Hepatic stellate cell (primary cell): ENCODE measurements around the gene RHCG.

Source experiments
- DNase-seq: peaks from one replicate; pipeline ENCODE4 v3.0.0; 2011; ENCODE audit warnings: low spot score

RHCG gene

DNA sequence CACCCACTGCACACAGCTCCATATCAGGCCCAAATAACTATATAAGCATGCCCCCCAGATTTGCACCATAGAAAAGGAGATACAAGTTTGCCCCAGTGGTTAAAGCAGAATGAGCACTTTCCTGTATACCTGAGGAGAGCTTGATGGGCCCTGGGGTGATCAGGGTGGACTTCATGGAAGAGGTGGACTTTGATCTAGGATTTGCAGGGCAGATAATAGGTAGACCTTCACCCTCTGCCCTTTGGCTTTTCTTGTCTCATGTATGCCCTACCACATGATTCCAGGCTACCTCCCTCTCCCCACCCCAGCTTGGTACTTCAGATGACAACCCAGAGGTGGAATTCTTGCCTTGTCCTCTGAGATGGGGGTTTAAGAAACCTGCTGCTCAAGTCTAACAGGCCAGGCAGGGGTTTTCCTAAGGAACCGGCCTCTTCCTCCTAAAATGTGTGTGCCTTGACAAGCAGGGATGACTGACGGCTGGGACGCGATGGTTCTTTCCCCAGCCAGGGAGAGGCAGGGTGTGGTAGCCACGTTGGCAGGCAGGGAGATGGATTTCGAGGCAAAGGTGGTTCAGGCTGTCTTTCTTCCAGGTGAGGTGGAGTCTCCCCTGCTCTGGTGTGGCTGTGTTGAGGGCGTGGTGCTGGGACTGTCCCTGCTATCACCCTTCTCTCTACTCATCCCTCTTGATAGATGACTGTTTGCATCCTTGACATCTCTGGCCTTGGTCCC is 6.6 kb upstream of the RHCG start:
- DNase-seq: no peak

DNA sequence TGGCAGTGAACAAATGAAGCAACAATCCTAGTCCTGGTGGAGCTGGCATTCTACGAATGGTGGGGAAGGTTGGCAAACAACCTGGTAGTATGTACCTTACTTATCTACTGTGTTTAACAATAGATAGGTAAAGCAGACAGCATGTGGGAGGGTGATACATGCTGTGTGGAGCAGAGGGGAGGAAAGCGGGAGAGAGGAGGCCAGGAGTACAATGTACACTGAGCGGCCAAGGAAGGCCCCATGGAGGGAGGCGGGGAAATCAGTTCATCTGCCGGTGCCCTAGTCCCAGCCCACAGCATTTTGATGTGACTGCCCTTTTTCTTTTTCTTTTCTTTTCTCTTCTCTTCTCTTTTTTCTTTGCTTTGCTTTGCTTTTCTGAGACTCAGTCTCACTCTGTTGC is 5.3 kb upstream of the RHCG start:
- DNase-seq: no peak

DNA sequence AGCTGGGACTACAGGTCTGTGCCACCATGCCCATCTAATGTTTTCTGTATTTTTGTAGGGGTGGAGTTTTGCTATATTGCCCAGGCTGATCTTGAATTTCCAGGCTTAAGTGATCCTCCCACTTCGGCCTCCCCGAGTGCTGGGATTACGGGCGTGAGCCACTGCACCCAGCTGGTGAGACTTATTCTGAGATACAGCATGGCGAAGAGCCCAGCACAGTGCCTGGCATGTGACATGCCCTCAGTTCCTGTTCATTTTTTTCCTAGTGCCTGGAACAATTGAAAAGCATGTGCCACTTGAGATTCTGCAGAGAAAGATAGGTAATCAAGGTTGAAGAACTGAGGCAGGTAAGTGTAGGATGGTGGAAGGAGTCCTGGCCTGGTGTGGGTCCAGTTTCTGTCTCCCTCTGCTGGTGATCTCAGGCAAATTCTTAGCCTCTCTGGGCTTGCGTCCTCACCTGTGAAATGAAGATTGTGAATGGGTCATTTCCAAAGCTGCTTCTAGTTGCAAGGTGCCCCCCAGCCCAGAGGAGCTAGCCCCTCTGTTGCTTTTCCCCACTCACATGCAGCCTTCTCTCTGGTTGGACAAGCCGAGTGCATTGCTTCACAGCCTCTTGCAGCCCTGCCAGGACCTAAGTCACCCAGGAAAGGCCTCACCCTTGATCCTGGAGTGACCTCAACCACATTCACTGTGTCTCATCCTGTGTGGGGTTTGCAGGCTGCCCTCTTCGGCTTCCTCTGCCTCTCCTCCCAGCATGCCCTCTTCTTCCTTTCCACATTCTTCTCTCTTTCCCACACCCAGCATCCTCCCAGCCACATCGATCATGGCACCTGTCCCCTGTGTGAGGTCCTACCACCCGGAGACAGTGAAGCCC is 4.3 kb upstream of the RHCG start:
- DNase-seq: no peak

DNA sequence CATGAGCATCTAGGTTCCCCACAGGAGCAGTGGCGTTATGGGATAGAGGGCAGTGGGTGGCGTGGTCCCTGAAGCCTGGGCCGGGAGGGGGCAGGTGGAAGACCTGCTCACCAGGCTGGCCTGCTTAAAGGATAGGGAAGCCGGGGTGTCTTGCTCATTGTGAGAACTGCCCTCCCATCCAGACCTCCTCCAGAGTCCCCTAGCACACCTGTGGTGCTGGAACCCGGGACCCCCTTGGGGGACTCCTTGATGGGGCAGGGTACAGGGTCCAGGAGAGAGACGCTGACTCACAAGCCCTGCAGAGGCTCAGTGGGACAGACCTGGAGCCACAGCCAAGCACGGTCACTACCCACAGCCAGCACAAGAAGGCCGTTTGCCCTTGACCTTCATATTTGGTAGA is 2.8 kb upstream of the RHCG start:
- no peak for DNase-seq

DNA sequence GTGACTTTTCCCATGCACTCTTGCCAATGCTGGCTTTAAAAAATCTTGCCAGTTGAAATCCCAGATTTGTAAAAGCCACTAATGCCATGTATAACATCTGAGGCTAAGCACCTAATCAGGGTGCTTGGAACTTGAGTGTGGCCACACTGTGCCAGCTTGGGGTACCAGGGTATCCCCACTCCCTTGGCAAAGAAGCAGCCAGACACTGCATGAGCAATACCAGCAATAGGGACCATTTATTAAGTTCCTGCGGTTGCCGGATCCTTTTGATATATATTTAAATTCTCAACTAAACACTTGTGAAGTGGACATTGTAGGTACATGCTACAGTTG is 2.2 kb upstream of the RHCG start:
- DNase-seq: no peak

DNA sequence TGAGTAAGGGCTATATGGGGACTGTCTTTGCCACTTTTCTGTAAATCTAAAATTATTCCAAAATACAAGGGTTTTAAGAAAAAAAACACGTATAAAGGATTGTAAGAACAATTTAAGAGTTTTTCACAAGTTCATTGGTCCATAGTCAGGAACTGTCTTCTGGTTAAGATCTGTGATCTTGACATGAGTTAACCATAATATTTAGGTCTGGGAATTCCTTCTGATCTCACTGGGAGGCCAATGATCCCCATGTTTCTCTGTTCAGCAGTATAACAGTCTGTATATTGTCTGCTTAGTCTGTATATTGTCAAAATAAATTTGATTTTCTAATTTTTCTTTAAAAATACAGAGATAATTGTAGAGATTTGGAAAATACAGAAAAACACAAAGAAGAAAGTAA is 848 bp upstream of the RHCG start:
- no peak for DNase-seq

DNA sequence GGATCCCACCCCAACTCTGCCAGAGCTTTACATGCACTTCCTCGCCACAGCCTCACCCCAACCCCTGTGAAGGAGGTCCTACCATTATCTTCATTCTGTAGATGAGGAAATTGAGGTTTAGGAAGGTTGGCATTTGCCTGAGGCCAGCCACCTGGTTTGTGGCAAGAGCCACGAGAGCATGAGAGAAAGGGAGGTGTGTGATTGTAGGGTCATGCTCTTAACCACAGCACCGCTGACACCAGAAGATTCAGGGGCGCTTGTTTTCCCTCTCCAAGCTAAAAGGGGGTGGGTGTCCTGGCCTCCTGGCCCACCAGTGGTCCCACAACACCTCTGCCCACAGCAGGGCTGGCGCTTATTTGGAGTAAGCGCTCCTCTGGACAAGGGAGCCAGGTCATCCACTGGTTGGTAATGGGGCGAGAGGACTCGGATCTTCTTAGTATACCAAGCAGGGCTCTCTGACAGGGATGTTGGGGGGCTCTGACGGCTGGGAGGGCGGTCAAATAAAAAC is 691 bp downstream of the RHCG start:
- DNase-seq: no peak

DNA sequence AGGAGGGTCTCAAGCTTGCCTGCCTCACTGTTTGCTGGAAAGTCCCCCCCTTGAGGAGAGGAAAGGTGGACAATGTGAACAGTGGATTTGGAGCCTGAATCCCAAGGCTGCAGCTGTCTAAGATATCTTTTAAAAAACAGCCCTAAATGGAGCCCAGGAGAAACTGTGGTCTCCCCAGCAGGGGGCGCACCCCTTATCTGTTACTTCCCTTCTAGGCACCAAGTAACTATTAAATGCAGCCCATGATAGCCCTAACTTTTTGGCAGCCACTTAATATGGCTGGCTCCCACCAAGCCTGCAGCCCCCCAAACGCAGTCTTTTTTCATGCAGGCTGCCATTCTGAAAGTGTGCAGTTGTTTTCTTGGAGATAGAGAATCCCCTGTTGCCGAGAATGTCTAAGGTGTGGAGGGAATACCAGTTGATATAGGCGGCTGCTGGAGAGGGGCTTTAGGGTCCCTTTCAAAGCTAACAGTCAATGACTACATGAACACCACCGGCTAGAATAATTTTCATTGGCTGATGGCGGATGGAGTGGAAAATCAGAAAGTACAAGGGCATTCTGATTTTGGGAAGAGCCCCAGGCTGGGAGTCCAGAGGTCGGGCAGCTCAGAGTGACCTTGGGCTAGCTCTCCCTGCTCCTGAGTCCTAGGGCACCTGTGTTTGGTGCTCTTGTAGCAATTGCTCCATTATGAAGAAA is 1.3 kb downstream of the RHCG start:
- DNase-seq: no peak

DNA sequence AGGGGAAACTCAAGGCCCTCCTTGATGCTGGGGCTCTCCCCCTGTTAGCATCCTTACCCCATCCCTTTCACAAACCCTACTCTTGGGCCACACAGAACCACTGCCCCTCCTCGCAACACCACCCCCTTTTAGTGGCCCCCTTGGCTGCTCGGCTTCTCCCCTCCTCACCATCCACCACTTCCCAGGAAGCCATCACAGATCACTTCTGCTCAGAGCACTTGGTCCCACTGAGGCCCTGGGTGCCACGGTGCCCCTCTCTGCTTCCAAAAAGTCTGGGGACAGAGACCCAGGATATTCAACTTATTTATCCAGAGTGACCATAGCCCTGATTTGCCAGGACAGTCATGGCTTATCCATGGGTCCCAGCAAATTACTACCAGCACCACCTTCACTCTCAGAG is 2.4 kb downstream of the RHCG start:
- DNase-seq: no peak

DNA sequence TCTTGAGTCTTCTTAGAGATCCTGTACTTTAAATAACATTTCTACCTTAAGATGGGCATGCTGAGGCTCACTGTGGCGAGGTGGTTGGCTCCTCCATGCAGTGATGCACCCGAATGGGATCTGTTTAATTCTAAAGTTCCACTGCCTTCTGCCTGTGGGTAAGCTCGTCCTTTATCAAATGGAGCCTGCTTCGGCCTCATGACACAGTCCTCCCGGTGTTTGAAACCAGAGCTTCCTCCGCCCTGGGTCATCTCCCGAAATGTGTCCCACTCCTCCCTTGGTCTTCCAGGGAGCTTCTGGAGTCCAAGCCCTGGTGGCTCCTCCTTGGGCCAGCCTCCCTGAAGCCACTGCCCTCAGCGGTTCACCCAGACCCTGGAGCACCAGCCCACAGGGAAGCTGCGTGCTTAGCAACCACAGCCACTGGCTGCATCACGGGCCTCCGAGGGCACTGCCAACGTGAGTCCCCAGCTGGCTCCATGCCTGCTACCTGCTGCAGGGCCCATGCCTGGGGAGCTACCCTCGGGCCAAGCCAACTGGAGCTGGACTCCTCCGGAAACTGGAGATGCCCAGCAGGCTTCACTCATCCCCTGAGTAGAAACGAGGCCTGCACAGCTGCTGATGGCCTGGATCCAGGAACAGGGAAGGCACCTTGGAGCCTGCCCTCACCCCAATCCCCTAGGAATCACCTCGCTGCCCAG is 3.3 kb downstream of the RHCG start:
- DNase-seq: no peak

DNA sequence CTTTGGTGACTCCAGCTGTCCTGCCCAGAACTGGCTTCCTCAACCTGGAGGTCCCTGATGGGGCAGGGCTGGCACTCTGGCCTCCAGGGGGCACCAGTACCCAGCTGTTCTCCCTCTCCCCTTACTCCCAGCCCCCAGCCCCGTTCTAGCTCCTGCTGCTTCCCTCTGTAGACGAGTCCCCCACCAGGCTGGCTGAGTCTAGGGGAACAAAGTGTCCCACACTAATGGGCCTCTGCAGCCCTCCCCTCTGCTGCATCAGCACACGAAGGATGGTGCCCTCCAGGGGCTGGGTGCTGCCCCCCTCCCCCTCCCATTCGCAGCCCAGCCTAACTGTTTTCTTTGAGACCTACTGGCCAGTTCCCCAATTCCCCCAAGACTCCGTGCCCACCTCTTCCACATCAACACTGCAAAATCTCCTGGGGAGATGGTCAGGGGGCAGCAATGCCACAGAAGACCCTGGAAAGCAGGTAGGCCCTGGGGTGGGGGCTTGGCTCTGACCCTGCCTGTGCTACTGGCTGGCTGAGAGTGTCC is 4.2 kb downstream of the RHCG start:
- DNase-seq: no peak

DNA sequence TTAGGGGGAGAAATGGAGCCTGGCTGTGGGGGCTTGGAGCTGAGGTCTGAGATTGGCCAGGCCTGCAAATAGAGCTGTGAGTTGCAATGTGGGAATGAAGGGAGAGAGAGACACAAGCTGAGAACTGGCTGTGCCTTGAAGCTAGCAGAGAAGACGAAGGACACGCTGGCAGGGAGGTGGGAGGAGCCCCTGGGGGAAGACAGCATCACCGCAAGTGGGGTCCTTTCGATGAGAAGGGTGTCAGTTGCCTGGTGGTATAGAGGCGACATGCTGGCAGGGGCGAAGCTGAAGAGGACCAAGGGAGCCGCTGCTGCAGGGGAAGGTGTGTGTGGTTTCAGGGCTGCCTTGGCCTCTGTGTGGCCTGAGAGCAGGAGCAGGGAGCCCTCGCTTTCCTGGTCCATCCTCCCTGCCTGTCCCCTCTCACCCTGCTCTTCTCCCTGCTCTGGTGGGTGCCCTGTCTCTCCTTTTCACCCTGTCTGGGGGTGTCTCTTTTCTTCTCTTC is 5.5 kb downstream of the RHCG start:
- DNase-seq: no peak

DNA sequence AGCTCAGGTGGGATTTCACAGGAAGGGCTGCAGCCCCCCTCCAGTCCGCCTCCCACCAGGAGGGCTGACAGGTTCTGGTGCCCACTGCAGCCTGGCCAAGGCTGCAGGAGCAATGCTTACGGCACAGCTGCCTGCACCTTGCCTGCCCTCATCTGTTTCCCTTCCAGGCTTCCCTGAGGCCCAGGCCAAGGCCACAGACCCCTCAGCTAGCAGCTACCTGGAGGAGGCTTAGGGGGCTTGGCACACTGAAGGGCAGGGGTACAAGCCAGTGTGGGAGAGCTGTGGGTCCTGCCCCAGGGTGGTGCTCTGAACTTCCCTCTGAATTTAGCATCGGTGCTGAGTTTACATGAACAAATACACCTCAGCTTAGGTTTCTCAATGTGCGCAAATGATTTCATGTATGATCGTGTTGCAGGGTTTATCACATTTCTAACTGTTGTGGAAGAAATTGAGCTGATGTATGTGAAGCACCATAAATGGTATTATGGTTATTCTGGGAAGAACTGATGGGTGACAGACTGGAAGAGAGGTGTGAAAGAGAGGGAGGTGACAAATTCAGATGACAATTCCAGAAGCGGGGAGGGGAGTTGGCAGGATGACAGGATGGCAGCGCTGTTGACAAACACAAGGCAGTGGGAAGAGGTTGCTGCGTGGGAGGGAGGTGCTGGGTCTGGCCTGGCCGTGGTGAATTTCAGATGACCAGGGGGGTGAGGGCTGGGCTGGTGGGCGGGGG is 6.1 kb downstream of the RHCG start:
- no peak for DNase-seq

DNA sequence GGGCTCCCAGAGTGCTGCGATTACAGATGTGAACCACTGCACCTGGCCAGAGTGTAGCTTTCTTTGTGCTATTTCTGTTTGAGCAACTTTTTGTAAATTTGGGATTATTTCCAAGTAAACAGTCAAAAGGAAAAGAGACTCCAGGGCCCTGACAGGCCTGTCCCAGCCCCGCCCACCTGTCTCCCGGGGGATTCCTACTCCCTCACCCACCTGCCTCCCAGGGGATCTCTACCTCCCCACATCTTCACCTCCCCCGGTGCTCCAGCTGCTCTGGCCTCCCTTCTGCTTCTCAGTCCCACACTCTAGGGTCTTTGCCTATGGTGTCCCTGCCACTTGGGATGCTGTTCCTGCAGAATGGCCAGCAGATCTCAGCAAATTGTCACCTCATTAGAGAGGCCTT is 7.0 kb downstream of the RHCG start:
- no peak for DNase-seq

DNA sequence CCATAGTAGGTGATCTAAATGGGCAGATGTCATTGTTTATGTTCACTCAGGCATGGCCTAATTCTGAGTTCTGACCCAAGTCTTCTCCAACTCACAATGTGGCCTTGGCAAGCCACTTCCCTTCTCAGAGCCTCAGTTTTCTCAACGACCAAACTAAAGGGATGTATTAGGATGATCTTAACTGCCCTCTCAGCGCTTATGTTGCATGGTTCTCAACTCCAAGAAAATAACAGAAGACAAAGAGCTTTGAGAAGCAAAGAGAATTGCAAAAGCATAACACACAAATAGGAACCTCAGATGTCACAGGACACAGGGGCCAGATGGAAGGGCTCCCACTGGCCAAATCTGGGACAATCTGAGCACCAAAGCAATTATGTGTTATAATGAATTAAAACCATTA is 8.6 kb downstream of the RHCG start:
- DNase-seq: no peak

DNA sequence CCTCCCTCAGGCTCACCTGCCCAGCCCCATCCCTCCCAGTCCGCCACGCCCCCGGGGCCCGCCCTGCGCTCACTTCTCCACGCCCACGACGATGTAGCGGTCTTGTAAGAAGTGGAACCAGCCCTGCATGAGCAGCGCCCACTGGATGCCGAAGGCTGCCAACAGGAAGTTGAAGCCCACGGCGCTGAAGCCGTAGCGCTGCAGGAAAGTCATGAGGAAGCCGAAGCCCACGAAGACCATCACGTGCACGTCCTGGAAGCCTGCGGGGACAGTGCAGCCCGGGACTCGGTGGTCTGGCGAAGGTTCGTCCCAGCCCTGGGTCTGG is 9.7 kb downstream of the RHCG start:
- no peak for DNase-seq

DNA sequence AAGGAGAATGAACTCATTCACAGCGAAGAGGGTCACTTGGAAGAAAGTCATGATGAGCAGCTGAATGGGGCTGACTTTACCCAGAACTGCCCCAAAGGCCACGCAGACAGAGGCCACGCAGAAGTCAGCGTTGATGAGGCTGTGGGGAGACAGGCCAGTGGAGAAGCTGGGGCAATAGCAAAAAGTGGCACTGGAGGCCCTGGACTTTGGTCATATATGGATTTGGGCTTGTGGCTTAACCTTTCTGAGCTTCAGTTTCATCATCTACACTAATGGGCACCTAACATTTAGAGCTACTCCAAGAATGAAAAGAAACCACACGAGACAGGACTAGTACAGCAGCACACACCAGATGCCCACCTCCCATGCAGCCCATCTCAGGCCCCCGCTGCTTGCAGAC is 13.3 kb downstream of the RHCG start:
- DNase-seq: no peak

DNA sequence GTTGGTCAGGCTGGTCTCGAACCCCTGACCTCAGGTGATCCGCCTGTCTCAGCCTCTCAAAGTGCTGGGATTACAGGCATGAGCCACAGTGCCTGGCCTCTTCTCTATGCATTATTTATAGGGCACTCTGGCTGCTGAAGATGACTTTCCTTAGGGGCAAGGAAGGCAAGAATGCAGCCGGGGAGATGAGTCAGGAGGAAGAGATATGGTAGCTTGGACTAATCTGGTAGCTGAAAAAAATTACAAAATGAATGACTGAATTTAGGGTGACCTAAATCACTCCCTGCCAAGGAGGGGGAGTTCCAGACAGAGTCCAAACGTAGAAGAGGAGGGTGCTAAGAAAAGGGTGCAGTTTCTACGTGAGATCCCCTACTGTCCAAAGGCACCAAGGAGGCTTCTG is 14.2 kb downstream of the RHCG start:
- DNase-seq: no peak

DNA sequence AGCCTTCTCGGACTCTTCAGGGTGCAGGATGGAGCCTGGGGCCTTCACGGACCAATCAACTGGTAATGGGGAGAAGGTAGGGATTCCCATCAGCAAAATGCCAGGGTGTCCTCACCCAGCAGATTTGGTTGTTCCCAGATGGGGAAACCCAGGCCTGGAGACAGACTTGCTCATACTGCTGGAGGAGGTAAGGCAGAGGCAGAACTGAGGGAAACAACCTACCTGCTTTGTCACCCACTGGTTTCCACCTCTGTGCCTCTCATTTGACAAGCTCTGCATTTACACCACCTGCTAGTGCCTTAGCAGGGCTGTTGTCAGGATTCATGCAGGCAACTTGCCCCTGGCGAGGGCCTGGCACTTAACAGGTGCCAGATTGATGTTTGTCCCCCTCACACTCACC is 15.9 kb downstream of the RHCG start:
- DNase-seq: no peak

DNA sequence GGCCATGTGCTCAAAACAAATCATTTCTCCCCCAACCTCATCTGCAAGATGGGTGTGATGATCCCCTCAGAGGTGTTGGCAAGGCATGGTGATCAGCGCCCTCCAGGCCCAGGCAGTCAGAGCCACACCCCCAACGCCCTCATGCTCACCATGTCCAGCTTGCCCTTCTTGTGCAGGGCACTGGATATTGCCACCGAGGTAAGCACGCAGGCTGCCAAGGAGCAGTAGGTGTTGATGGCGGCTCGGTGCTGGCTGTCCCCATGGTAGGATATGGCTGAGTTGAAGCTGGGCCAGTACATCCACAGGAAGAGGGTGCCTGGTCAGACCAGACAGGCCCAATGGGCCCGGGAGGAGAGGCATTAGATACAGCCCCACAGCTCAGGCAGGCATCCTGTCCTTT is 17.2 kb downstream of the RHCG start:
- no peak for DNase-seq
